GM19328 (cell line): ENCODE data around the gene MGAT4A.
"Not testable (repeated sequence)": the region's sequence is repeated elsewhere in the genome, so short reads cannot be mapped to it uniquely, and the experiment has no call there.

Experiments
- ATAC-seq: cut with Tn5 transposase; IDR thresholded peaks from one replicate; pipeline ENCODE4 v1.9.1; 2021; ENCODE audit warnings: mild to moderate bottlenecking, moderate library complexity; ENCODE audit not compliant: unreplicated experiment

The MGAT4A gene

DNA sequence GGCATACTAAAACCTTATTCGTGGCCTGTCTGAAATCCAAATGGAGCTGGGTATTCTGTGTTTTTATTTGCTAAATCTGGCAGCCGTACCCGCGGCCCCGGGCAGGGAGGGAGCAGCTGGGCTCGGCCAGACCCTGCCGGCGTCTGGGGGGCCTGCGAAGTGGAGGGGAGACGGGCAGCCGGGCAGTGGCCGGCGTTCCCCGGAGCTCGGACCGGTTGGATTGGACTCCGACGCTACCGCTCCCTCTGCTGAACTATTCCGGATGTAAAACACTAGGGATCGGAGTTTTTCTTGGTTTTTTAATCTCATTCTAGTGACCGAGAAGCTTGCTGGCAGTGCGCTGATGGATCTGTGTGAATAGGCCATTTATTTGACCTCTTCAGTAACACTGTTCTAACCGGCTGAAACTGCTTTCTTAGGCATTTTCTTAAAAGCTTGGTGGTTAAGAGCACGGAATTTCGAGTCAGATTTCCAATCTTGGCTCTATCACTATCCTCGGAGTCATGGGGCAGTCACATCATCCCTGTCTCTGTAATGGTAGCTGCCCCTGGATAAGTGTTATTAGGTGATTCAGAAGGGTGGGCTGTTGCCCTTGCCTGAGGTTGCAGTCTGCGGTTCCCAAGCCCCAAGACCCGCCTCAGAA is 121.8 kb downstream of the MGAT4A start:
- ATAC-seq, result no peak

DNA sequence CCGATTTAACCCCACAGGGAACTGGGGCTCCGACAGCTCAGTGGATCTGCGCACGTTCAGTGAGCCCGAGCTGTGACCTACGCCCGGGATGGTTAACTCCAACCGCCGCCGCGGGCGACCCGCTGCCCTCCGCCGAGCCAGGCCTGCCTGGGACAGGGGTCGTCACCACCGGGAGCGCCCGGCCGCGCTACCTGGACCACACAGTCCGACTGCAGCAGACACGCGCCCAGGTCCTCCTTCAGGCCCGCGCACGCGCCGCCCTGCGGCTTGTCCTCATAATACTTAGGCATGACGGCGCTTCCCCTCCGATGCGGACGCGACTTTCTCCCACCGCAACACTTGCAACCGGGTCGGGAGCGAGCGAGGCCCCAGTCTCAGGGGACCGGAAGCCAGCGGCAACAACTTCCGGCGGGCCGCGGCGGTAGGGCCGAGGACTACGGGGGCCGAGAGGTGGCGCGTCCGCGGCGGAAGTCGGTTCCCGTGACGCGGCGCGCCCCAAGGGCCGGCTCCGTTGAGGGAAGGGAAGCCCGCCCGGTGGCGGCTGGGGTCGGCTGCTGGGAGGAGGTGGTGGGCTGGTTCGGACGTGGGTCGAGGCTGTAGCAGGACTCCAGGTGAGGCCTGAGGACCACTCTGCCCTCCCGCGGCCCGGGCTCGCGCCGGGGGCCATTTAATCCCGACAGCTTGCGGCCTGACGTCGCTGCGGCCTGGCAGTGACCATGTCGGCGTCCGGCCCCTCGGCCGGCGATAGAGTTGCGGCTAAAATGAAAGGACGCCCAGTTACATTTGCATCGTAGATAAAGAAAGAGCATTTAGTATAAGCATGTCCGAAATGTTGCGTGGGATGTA is 122.6 kb downstream of the MGAT4A start, which contains the start of the genes COA5 and UNC50:
TSS of gene COA5 (minus strand) at position 397 of the 846 bp plus-strand sequence. CDS start at position 290, 107 bp downstream.
TSS of gene UNC50 (plus strand) at position 474 of the 846 bp plus-strand sequence. CDS start 1,171 bp downstream, outside the sequence.
- ATAC-seq, result peak; percentile 82

DNA sequence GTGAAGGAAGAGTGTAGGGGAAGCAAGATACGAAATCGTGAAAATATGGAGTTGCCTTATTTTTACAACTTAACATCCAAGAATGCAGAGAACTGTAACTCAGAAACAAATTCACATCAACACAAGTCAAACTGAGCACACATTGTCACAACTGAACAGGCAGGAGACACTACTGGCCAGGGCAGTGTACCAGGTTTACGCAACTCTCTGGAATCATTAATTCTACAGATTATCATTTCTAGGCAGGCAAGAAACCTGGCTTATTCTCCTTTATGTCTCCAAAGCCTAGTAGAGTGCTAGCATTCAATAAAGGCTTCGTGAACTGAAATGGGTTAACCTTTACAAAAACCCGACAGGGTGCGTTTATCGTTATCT is 123.2 kb downstream of the MGAT4A start:
- ATAC-seq, result no peak

DNA sequence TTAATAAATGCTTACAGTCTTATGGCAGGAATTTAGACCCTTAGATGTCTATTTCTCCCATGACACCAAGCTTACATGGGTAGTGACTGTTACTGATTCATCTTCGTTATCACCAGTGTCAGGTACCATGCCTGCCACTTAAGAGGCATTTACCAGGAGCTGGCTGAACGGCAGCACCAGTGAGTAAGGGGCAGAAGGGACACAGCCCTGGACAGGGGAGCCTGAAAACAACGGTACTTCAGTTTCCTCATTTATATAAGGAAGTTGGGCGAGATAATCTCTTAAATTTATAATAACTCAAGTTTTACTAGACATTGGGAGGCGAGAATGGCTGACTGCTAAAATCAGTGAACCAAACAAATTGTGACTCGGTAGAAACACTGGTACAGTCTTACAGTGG is 123.8 kb downstream of the MGAT4A start:
- no peak for ATAC-seq

DNA sequence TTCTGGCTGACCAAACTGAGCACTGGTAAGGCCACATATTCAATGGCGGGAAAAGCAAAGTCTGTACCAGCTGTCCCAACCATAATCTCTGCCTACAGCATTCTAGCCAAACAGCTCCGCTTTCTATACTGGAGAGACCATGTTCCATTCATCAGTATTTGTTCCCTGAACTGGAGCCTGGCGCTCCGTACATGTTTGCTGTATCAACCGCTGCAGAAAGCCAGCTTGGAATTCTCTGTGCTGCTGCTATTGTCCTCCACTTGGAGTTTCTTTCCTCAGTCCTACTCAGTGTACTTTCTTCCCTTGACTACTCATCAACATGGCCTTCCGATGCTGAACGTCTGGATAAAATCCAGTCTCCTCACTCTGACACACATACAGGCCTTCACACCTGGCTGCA is 124.5 kb downstream of the MGAT4A start:
- no peak for ATAC-seq

DNA sequence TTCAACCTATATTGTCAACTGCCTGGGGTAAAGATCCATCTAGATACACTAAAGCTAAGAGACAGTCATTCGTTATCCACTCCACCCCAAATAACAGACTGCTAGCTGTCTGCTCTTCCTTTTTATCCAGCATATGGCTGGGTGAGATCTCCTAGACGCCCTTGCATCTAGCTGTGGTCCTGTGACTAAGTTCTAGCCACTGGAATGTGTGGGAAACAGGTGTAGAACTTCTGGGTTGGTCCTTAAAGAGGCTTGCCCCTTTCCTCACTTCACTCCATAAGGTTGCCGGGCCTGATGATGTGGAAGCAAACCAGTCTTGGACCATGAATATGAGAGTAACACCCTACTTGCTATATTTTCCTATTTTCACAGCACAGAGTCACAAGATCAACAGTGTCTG is 125.9 kb downstream of the MGAT4A start:
- ATAC-seq, result no peak

DNA sequence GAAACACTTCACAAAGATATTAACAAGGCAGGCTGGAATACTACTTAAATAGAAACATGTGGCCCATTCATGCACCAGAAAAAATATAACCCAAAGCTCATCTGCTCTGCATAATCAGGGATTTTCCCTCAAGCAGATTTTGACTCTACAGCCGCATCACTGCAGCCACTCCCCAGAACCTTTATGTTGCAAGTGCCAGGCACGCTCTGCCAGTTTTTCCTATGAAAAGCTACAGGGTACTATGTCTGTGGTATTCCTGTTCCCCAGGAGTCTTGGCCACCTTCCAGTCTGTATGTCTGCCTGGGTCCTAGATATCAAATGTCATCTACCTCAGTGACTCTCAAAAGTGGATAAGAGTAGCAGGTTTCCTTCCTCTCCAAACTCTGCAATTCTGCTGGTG is 126.4 kb downstream of the MGAT4A start:
- no peak for ATAC-seq

DNA sequence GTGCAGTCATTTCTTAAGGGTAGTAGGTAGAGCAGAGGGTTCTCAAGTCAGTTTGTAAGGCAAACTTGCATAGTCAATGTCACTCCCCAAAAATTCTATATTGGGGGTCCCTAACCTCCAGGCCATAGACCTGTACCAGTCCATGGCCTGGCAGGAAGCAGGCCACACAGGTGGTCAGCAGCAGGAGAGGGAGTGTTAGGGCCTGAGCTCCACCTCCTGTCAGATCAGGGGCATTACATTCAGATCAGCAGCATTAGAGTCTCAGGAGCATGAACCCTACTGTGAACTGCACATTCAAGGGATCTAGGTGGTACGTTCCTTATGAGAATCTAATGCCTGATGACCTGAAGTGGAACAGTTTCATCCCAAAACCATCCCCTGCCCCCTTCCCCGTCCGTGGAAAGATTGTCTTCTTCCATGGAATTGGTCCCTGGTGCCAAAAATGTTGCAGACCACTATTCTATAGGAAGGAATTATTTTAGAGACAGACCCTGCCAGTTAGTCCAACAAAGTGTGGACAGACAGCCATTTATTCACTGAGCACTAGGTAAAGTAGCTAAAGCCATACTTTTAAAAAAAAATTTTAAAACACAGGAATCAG is 129.3 kb downstream of the MGAT4A start:
- ATAC-seq, result no peak

DNA sequence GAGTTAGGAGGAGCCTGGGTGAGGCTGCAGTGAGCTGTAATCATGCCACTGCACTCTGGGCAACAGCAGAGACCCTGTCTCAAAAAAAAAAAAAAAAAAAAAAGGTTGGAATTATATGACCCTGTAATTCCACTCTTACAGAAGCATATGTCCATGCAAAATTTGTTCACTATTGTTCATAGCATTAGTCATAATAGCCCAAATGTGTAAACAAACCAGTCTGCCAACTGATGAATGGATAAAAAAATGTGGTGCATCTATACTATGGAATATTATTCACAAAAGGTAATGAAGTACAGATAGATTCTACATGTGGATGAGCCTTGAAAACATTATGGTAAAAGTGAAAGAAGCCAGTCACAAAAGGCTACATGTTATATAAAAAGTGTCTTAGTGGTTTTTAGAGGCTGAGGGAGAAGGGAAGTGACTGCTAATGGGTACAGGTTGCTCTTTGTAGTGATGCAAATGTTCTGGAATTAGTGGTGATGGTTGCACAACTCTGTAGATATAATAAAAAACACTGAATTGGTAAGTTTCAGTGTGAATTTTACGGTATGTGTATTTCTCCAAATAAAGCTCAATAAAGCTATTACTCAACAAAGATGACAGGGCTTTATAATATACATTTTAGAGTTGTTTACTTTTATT is 132.0 kb downstream of the MGAT4A start:
- no peak for ATAC-seq

DNA sequence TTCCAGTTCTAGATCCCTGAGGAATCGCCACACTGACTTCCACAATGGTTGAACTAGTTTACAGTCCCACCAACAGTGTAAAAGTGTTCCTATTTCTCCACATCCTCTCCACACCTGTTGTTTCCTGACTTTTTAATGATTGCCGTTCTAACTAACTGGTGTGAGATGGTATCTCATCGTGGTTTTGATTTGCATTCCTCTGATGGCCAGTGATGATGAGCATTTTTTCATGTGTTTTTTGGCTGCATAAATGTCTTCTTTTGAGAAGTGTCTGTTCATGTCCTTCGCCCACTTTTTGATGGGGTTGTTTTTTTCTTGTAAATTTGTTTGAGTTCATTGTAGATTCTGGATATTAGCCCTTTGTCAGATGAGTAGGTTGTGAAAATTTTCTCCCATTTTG is 136.3 kb downstream of the MGAT4A start:
- not testable (repeated sequence) for ATAC-seq

DNA sequence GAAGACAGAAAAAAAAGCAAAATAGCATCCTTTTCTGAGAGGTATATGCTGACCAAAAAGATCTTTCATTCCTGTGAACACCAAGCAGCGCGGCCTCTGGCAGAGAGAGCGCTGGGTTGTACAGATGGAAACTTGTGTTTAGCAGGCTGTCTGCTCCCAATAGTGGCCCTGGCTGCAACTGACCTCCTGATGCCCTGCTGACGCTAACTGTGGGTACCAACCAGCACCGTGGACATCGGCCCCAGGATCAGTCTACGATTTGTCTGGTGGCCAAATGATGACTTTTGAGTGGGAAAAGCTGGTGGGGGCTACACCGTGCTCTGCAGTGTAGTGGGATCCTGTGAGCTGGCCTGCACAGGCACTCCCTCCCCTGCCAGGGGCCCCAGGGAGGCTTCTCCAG is 138.4 kb downstream of the MGAT4A start:
- no peak for ATAC-seq

DNA sequence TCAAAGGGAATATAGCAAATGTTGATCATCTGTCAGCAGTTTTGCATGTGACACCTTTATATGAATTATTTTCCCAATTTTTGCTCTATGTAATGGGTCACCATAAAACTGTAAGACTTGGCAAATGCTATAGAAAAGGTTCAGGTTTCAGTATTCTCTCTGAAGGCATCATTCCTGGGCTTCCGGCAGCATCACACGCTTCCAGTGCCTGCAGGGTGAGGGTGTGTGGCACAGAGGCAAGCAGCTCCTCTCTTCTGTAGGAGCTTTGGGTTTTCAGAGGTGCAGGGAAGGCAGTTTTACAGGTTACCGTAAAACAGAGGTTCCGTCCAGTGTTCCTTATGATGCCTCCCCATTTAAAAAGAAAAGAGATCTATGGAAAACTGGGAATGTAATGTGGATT is 141.4 kb downstream of the MGAT4A start:
- no peak for ATAC-seq

DNA sequence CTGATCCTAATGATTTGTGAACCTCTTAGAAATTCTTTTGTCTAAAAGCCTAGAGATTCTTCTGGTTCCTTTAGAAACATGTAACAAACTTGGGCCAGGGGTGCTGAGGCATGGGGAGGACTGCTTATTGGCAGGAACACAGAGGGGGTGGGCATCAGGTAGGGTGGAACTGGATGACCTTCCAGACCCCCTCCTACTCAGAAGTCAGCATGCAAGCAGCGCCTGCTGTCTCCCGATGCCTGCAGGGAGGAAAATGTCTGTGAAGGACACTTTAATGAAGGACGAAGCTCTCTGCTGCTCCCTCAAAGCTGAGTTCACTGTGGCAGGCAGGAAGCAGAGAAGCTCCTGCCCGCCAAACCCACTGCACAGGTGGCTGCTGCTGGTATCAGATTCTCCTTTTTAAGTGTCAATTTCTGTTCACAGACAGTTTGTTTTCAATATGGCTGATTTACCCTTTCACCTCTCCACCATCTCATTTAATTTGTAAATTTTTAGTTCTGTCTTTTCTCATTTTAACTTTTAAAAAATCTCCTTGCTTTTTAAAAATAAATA is 142.0 kb downstream of the MGAT4A start:
- no peak for ATAC-seq

DNA sequence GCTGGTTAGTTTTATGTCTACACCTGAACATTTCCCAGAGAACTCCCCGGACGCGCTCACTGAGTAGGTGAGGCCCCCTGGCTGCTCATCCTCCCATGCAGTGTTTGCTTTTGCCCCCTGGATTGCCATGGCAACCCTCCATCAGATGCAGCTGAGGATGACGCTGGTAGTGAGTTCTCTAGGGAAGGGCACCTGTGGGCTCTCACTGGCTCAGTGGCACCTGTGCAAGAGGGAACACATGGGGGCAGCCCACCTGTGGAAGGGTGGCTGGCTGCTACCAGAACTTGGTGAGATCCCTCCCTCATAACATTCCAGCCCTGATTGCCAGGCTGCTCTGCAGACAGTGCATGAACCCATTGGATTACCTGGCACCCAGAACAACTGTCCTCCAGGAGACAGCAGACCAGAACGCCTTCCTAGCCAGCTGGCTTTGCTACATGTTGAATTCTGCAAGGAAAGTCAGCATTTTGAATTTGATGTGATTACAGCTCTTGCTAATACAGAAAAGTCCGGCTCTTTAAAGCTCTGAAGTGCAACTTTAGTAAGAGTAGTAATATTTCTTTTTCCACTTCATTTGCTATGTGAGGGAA is 144.3 kb downstream of the MGAT4A start:
- no peak for ATAC-seq

DNA sequence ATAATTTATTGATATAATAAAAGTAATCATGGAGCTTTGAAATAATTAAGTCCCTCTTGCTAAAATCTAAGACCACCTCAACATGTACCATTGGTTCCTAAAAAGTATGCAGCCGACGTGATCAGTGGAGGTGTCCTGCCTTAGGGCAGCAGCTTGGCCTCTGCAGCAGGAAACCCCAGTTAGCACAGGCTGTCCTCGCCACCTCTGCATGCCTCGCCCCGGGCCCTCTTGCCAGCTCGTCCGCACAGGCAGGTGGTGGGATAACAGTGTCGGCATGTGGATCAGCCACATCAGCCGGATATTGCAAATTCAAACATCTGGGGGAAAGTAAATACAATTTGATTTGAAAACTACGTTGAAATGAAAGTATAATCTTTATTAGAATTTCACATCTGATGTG is 145.5 kb downstream of the MGAT4A start:
- ATAC-seq, result no peak

DNA sequence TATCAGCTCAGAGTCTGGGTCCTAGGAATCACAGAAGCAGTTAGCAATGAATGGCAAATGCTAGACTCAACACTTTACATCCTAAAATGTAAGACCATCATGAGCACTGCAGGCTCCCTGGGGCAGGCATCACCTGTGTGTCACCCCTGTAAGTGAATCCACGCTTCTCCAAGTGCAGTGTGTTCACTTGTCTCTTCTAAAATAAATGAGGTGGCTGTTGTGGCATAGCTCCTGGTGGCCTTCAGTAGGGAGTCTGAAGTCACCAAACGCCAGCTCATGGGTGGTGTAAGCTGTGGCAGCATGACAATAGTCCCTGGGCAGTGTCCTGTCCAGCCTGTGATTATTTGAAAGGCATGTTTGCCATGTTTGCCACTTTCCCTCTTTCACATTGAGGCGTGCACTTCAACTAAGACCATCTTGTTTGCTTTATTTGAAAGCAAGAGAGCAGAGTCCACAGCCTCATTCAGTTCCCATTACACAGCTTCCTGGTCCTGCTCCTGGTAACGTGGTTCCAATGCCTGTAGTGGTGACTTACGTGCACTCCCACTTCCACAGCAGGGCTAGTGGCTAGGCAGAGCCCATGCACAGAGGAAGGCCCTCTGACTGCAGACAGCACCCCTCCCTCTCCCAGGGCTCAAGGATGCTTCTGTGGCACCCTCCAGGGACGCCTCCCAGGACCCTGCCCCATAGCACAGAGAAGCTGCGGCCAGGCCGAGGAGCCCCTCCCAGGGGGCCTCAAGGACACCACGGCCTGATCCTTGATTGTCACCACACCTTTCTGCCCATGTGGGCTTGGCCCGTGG is 146.9 kb downstream of the MGAT4A start:
- ATAC-seq, result no peak

DNA sequence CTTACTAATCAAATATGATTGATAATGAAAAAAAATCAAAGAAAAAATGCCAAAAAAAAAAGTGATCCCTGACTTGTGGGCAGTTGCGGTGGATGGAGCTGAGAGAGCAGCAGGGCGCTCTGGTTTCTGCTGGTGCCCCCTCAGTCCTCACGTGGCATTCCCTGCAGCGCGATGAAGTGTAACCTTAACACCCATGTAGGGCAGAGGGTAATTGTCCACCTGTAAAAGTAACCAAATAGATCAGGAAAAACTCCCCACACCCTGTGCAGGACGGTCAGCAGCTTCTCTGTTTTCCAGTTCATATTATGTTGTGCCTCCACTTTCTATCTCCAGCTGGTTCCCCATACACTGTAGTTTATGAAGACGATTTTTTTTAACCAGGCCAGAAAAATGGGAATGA is 147.7 kb downstream of the MGAT4A start:
- no peak for ATAC-seq

DNA sequence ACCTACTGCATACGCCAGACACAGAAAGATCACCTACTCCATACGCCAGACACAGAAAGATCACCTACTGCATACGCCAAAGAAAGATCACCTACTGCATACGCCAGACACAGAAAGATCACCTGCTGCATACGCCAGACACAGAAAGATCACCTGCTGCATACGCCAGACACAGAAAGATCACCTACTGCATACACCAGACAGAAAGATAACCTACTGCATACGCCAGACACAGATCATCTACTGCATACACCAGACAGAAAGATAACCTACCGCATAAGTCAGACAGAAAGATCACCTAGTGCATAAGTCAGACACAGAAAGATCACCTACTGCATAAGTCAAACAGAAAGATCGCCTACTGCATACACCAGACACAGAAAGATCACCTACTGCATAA is 148.4 kb downstream of the MGAT4A start:
- ATAC-seq, result no peak

DNA sequence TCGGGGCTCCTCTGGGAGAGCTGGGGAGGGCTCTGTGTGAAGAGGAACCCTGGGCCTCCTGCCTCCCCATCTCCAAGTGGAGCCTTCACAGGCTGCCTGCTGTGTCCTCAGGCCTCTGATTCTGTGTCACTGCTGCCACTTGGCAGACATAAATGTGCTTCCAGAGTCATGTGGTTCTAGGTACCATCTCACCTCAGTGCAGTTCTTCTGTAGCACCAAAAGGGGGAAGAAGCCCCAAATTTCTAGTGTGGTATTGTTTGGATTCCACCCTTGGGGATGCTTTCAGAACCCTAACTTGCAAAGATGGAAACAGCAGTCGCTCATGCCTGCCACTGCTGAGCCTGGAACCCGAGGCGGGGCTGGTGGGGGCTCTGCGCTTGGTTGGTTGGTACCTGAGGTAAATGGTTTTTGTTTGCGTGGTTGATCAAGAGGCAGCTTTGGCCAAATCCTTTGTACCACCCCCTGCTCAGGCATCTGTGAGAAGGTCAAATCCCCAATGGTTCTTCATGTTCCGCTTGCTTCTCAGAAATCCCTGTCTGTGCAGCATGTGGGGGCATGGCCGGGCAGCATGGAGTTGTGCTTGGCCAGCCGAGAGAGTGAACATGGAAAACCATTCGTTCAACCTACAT is 150.2 kb downstream of the MGAT4A start:
- no peak for ATAC-seq
